A549 treated with ZK216348 at 1 μM for 4 hours (cell line): ENCODE data around the gene BCL2L15. TPM values are rescaled to one million over a fixed set of nuclear protein-coding genes. Genes with fewer than 3 reads are reported as not detected.

Experiments used
- total RNA-seq: library from RNA; stranded (reverse); fragments of 200-300 nt; extraction: Qiagen RNA extraction; gene quantifications from 5 replicates; pipeline ENCODE4 v1.2.3, GENCODE V29; 2022; ENCODE audit warnings: low read depth

BCL2L15 gene
- 0.64 to 2.0 TPM (median 0.86 TPM) in 5 replicates for total RNA-seq

GRCh38 chr1:113887402-113888175 is at the start of gene BCL2L15:
Gene BCL2L15, minus strand, starts transcription at chr1:113887581. Its CDS starts 206 bp downstream, at chr1:113887375.

DNA sequence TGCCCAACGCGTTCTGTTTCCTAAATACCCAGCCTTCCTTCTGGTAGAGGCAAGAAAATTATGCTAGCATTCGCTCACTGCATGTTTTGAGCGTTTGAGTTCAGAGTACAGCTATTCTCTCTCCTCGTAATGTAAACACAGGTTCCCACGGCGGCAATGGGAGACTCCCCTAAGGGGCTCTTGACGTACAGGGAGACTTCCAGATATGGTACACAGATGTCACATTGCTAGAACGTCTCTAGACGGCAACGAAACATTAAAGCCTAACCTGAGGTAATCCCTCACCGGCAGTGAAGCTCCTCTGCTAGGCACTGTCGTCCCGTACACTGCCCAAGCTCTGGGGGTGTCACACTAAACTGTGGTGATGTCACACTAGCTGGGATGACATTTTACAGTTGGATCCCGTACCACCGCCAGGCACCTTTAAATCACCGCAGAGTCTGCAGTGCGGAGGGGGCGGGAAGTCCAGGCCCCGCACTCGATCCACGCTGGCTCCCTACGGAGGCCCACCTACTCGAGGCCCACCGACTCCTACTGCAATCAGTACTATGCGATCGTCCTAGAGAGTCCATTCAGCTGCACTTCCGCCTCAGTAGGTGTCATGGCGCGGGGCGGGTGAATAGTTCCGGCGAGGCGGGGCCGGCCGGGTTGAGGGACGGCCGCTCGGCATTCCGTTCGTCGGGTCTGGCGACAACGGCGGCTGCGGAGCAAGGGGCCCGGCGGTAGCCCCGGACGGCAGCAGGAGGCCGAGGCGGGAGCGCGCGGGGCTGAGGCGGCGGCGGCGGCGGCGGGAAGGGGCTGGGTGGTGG is 41.8 kb upstream of the BCL2L15 start, which contains the start of gene HIPK1:
TSS of gene HIPK1 (plus strand) at position 384 of the 809 bp plus-strand sequence.

GRCh38 chr1:113904674-113905434 is 17.5 kb upstream of the BCL2L15 start, which contains the start of the genes AP4B1 and DCLRE1B:
Gene AP4B1, minus strand, starts transcription at chr1:113904799. Its CDS starts 82 bp downstream, at chr1:113904717.
Gene DCLRE1B, plus strand, starts transcription at chr1:113905326. Its CDS starts 261 bp downstream, at chr1:113905587.

GRCh38 chr1:113871597-113872113 is 15.7 kb downstream of the BCL2L15 start, which contains the start of gene PTPN22:
Gene PTPN22, minus strand, starts transcription at chr1:113871712.

Other genes with a start within 250 kb of the BCL2L15 start
- gene PHTF1, start 128.1 kb downstream of the BCL2L15 start, total RNA-seq, result 12.0 to 16.8 TPM (median 15.1 TPM) in 5 replicates
- 3.3 to 4.1 TPM (median 3.8 TPM) in 5 replicates for gene RSBN1, start 75.1 kb downstream of the BCL2L15 start, total RNA-seq
- gene PTPN22, start 15.9 kb downstream of the BCL2L15 start, total RNA-seq, result not detected in 5 replicates
- 7.8 to 9.9 TPM (median 9.1 TPM) in 5 replicates for gene AP4B1, start 17.2 kb upstream of the BCL2L15 start, total RNA-seq
- gene DCLRE1B, start 17.7 kb upstream of the BCL2L15 start, total RNA-seq, result 8.2 to 10.9 TPM (median 8.9 TPM) in 5 replicates
- 10.2 to 19.2 TPM (median 14.7 TPM) in 5 replicates for gene HIPK1, start 41.7 kb upstream of the BCL2L15 start, total RNA-seq
- gene OLFML3, start 91.9 kb upstream of the BCL2L15 start, total RNA-seq, result 2.4 to 3.7 TPM (median 3.6 TPM) in 5 replicates